ENCODE measurements around the gene ZMIZ1. TPM values are rescaled to one million over a fixed set of nuclear protein-coding genes. Genes with fewer than 3 reads are reported as not detected.

ZMIZ1 gene
- polyA plus RNA-seq, 1 donor from 2014 or later, result 26.8 TPM

GRCh38 chr10:79152423-79152817 is 83.7 kb downstream of the ZMIZ1 start:
- Histone ChIP-seq H2AFZ (ENCODE audit: low read depth, low read length) (no peak overlapping the region), H3K79me2 (replicated peaks; ENCODE audit: insufficient read depth, low read length) (no peaks in the 10 kb centered on the region), H3K4me2 (ENCODE audit: low read length) (no peak overlapping the region), H3K36me3 (ENCODE audit: insufficient read depth, low read length) (no peaks in the 10 kb centered on the region), H3K27ac (ENCODE audit: low read length) (no peak overlapping the region), H3K27me3 (ENCODE audit: insufficient read depth, low read depth, low read length) (no peaks in the 10 kb centered on the region), H3K4me3 (ENCODE audit: low read length) (no peak overlapping the region), H3K9me2 (ENCODE audit: insufficient read depth, low read length) (no peaks in the 10 kb centered on the region), H3F3A (ENCODE audit: insufficient read depth, low read length, poor library complexity, severe bottlenecking) (no peaks in the 10 kb centered on the region), H3K9me3 (ENCODE audit: low read length) (no peaks in the 10 kb centered on the region), H4K20me1 (ENCODE audit: insufficient read depth) (peaks cover 3% of the 10 kb centered on the region), H3K9ac (ENCODE audit: low read length) (no peak overlapping the region)
- no peak for TF ChIP-seq RAD21 (conservative IDR thresholded peaks at IDR 0.05)
- no peak for TF ChIP-seq MXI1 (conservative IDR thresholded peaks at IDR 0.05; ENCODE audit: poor library complexity, severe bottlenecking)
- no peak for TF ChIP-seq EZH2 (IDR thresholded peaks at IDR 0.05; ENCODE audit: borderline replicate concordance, insufficient read depth, low read length, poor library complexity, severe bottlenecking)
- TF ChIP-seq POLR2AphosphoS5 (IDR thresholded peaks at IDR 0.05), result no peak
- TF ChIP-seq TAF1 (IDR thresholded peaks at IDR 0.05; ENCODE audit: low read depth), result no peak
- no peak for TF ChIP-seq EP300 (conservative IDR thresholded peaks at IDR 0.05; ENCODE audit: poor library complexity, severe bottlenecking)
- no peak for TF ChIP-seq SMC3 (conservative IDR thresholded peaks at IDR 0.05; ENCODE audit: poor library complexity)
- no peak for TF ChIP-seq CTCF (IDR thresholded peaks at IDR 0.05; ENCODE audit: poor library complexity, severe bottlenecking)
- TF ChIP-seq REST (IDR thresholded peaks at IDR 0.05; ENCODE audit: borderline replicate concordance), result no peak

GRCh38 chr10:79153745-79154144 is 85.0 kb downstream of the ZMIZ1 start:
- Histone ChIP-seq H3K9me2 (ENCODE audit: insufficient read depth, low read length) (no peaks in the 10 kb centered on the region), H3K4me2 (ENCODE audit: low read length) (no peak overlapping the region), H3K79me2 (replicated peaks; ENCODE audit: insufficient read depth, low read length) (peaks cover 7% of the 10 kb centered on the region), H3K36me3 (ENCODE audit: insufficient read depth, low read length) (no peaks in the 10 kb centered on the region), H3K9me3 (ENCODE audit: low read length) (no peaks in the 10 kb centered on the region), H4K20me1 (ENCODE audit: insufficient read depth) (peaks cover 3% of the 10 kb centered on the region), H3K4me3 (ENCODE audit: low read length) (no peak overlapping the region), H3K27me3 (ENCODE audit: insufficient read depth, low read depth, low read length) (no peaks in the 10 kb centered on the region), H3K9ac (ENCODE audit: low read length) (no peak overlapping the region), H2AFZ (ENCODE audit: low read depth, low read length) (no peak overlapping the region), H3F3A (ENCODE audit: insufficient read depth, low read length, poor library complexity, severe bottlenecking) (no peaks in the 10 kb centered on the region), H3K27ac (ENCODE audit: low read length) (no peak overlapping the region)
- TF ChIP-seq CTCF (IDR thresholded peaks at IDR 0.05; ENCODE audit: poor library complexity, severe bottlenecking), result no peak
- TF ChIP-seq POLR2AphosphoS5 (IDR thresholded peaks at IDR 0.05), result no peak
- TF ChIP-seq SMC3 (conservative IDR thresholded peaks at IDR 0.05; ENCODE audit: poor library complexity), result no peak
- TF ChIP-seq TAF1 (IDR thresholded peaks at IDR 0.05; ENCODE audit: low read depth), result no peak
- TF ChIP-seq REST (IDR thresholded peaks at IDR 0.05; ENCODE audit: borderline replicate concordance), result no peak
- no peak for TF ChIP-seq EZH2 (IDR thresholded peaks at IDR 0.05; ENCODE audit: borderline replicate concordance, insufficient read depth, low read length, poor library complexity, severe bottlenecking)
- no peak for TF ChIP-seq EP300 (conservative IDR thresholded peaks at IDR 0.05; ENCODE audit: poor library complexity, severe bottlenecking)
- no peak for TF ChIP-seq MXI1 (conservative IDR thresholded peaks at IDR 0.05; ENCODE audit: poor library complexity, severe bottlenecking)
- TF ChIP-seq RAD21 (conservative IDR thresholded peaks at IDR 0.05), result no peak
